ENCODE results near the gene MALAT1. TPM values are rescaled to one million over a fixed set of nuclear protein-coding genes. Genes with fewer than 3 reads are reported as not detected.
A peak's percentile ranks its signal among the peaks of the same experiment; 100 is the strongest.

MALAT1 gene
- total and polyA plus RNA-seq, 2 of the 13 experiments (the other 11 are each of a cell fraction or from before 2014, with no cell fraction given), result 143 to 1,237 TPM

DNA sequence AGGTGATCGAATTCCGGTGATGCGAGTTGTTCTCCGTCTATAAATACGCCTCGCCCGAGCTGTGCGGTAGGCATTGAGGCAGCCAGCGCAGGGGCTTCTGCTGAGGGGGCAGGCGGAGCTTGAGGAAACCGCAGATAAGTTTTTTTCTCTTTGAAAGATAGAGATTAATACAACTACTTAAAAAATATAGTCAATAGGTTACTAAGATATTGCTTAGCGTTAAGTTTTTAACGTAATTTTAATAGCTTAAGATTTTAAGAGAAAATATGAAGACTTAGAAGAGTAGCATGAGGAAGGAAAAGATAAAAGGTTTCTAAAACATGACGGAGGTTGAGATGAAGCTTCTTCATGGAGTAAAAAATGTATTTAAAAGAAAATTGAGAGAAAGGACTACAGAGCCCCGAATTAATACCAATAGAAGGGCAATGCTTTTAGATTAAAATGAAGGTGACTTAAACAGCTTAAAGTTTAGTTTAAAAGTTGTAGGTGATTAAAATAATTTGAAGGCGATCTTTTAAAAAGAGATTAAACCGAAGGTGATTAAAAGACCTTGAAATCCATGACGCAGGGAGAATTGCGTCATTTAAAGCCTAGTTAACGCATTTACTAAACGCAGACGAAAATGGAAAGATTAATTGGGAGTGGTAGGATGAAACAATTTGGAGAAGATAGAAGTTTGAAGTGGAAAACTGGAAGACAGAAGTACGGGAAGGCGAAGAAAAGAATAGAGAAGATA lies at the start of gene MALAT1 (continued):
- TF ChIP-seq, protein P1, sequence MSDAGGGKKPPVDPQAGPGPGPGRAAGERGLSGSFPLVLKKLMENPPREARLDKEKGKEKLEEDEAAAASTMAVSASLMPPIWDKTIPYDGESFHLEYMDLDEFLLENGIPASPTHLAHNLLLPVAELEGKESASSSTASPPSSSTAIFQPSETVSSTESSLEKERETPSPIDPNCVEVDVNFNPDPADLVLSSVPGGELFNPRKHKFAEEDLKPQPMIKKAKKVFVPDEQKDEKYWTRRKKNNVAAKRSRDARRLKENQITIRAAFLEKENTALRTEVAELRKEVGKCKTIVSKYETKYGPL (CRISPR knock-in tag; IDR thresholded peaks at IDR 0.05), result no peak
- TF ChIP-seq, protein P2, sequence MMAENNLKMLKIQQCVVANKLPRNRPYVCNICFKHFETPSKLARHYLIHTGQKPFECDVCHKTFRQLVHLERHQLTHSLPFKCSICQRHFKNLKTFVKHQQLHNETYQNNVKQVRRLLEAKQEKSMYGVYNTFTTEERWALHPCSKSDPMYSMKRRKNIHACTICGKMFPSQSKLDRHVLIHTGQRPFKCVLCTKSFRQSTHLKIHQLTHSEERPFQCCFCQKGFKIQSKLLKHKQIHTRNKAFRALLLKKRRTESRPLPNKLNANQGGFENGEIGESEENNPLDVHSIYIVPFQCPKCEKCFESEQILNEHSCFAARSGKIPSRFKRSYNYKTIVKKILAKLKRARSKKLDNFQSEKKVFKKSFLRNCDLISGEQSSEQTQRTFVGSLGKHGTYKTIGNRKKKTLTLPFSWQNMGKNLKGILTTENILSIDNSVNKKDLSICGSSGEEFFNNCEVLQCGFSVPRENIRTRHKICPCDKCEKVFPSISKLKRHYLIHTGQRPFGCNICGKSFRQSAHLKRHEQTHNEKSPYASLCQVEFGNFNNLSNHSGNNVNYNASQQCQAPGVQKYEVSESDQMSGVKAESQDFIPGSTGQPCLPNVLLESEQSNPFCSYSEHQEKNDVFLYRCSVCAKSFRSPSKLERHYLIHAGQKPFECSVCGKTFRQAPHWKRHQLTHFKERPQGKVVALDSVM (CRISPR knock-in tag; IDR thresholded peaks at IDR 0.05), result no peak
- TF ChIP-seq, protein P3, sequence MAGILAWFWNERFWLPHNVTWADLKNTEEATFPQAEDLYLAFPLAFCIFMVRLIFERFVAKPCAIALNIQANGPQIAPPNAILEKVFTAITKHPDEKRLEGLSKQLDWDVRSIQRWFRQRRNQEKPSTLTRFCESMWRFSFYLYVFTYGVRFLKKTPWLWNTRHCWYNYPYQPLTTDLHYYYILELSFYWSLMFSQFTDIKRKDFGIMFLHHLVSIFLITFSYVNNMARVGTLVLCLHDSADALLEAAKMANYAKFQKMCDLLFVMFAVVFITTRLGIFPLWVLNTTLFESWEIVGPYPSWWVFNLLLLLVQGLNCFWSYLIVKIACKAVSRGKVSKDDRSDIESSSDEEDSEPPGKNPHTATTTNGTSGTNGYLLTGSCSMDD (CRISPR knock-in tag; IDR thresholded peaks at IDR 0.05), result no peak
- TF ChIP-seq, protein P4, sequence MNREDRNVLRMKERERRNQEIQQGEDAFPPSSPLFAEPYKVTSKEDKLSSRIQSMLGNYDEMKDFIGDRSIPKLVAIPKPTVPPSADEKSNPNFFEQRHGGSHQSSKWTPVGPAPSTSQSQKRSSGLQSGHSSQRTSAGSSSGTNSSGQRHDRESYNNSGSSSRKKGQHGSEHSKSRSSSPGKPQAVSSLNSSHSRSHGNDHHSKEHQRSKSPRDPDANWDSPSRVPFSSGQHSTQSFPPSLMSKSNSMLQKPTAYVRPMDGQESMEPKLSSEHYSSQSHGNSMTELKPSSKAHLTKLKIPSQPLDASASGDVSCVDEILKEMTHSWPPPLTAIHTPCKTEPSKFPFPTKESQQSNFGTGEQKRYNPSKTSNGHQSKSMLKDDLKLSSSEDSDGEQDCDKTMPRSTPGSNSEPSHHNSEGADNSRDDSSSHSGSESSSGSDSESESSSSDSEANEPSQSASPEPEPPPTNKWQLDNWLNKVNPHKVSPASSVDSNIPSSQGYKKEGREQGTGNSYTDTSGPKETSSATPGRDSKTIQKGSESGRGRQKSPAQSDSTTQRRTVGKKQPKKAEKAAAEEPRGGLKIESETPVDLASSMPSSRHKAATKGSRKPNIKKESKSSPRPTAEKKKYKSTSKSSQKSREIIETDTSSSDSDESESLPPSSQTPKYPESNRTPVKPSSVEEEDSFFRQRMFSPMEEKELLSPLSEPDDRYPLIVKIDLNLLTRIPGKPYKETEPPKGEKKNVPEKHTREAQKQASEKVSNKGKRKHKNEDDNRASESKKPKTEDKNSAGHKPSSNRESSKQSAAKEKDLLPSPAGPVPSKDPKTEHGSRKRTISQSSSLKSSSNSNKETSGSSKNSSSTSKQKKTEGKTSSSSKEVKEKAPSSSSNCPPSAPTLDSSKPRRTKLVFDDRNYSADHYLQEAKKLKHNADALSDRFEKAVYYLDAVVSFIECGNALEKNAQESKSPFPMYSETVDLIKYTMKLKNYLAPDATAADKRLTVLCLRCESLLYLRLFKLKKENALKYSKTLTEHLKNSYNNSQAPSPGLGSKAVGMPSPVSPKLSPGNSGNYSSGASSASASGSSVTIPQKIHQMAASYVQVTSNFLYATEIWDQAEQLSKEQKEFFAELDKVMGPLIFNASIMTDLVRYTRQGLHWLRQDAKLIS (CRISPR knock-in tag; IDR thresholded peaks at IDR 0.05), result peak; percentile 99
- TF ChIP-seq, protein P5, sequence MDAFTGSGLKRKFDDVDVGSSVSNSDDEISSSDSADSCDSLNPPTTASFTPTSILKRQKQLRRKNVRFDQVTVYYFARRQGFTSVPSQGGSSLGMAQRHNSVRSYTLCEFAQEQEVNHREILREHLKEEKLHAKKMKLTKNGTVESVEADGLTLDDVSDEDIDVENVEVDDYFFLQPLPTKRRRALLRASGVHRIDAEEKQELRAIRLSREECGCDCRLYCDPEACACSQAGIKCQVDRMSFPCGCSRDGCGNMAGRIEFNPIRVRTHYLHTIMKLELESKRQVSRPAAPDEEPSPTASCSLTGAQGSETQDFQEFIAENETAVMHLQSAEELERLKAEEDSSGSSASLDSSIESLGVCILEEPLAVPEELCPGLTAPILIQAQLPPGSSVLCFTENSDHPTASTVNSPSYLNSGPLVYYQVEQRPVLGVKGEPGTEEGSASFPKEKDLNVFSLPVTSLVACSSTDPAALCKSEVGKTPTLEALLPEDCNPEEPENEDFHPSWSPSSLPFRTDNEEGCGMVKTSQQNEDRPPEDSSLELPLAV (CRISPR knock-in tag; conservative IDR thresholded peaks at IDR 0.05; ENCODE audit: low read depth), result no peak
- TF ChIP-seq SKI (IDR thresholded peaks at IDR 0.05; ENCODE audit: partially characterized antibody), result no peak
- peak; percentile 76 for TF ChIP-seq KDM3A (CRISPR knock-in tag; IDR thresholded peaks at IDR 0.05; ENCODE audit: low read depth)
- no peak for TF ChIP-seq ZNF737 (CRISPR knock-in tag; IDR thresholded peaks at IDR 0.05; ENCODE audit: borderline replicate concordance)
- no peak for TF ChIP-seq ZNF530 (CRISPR knock-in tag; IDR thresholded peaks at IDR 0.05; ENCODE audit: low read depth)
- no peak for TF ChIP-seq ZNF549 (CRISPR knock-in tag; IDR thresholded peaks at IDR 0.05)
- TF ChIP-seq TGIF2 (CRISPR knock-in tag; IDR thresholded peaks at IDR 0.05), result peak; percentile 95
- no peak for TF ChIP-seq PLRG1 (conservative IDR thresholded peaks at IDR 0.05)
- peak; percentile 89 for TF ChIP-seq PRPF4 (IDR thresholded peaks at IDR 0.05; ENCODE audit: low read depth, low read length, poor library complexity, severe bottlenecking)
- TF ChIP-seq FOSL1 (CRISPR knock-in tag; IDR thresholded peaks at IDR 0.05; ENCODE audit: borderline replicate concordance), result no peak
- TF ChIP-seq ZNF160 (CRISPR knock-in tag; IDR thresholded peaks at IDR 0.05), result 0 out of 2 replicates have a peak, but pooled peaks have one; percentile 72
- peak; percentile 82; the same call in 1 of the 2 replicates for TF ChIP-seq FOXK1 (CRISPR knock-in tag; IDR thresholded peaks at IDR 0.05; ENCODE audit: borderline replicate concordance, low read depth)
- TF ChIP-seq, protein P6, sequence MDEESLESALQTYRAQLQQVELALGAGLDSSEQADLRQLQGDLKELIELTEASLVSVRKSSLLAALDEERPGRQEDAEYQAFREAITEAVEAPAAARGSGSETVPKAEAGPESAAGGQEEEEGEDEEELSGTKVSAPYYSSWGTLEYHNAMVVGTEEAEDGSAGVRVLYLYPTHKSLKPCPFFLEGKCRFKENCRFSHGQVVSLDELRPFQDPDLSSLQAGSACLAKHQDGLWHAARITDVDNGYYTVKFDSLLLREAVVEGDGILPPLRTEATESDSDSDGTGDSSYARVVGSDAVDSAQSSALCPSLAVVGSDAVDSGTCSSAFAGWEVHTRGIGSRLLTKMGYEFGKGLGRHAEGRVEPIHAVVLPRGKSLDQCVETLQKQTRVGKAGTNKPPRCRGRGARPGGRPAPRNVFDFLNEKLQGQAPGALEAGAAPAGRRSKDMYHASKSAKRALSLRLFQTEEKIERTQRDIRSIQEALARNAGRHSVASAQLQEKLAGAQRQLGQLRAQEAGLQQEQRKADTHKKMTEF (CRISPR knock-in tag; IDR thresholded peaks at IDR 0.05), result peak; percentile 86; the same call in 1 of the 2 replicates
- TF ChIP-seq RORA (CRISPR knock-in tag; IDR thresholded peaks at IDR 0.05), result no peak
- no peak for TF ChIP-seq EEA1 (CRISPR knock-in tag; IDR thresholded peaks at IDR 0.05; ENCODE audit: borderline replicate concordance)

Measured in HepG2 (cell line).